DOHH2 (cell line): ENCODE results near the gene LPIN3.

Experiments
- H3F3A ChIP-seq: fragments of 200-600 bp; sonication (generic), shearing (Covaris generic); 2 replicates; pipeline ENCODE4 v1.6.0; 2016; ENCODE audit warnings: antibody characterized with exemption, mild to moderate bottlenecking; ENCODE audit not compliant: control insufficient read depth, insufficient read depth
- H3K27ac ChIP-seq: fragments of 200-600 bp; sonication (generic); 2 replicates; pipeline ENCODE4 v1.5.1; 2014; ENCODE audit warnings: low read depth, mild to moderate bottlenecking, low read length, moderate library complexity
- H3K27me3 ChIP-seq: fragments of 200-600 bp; sonication (generic); 2 replicates; pipeline ENCODE4 v1.6.1; 2014; ENCODE audit warnings: mild to moderate bottlenecking, low read length, mixed read lengths; ENCODE audit not compliant: control insufficient read depth
- H3K36me3 ChIP-seq: fragments of 200-600 bp; sonication (generic); 2 replicates; pipeline ENCODE4 v1.6.1; 2014; ENCODE audit warnings: mild to moderate bottlenecking, low read length, moderate library complexity, mixed read lengths; ENCODE audit not compliant: control insufficient read depth
- H3K4me1 ChIP-seq: fragments of 200-600 bp; sonication (generic); 2 replicates; pipeline ENCODE4 v1.6.1; 2014; ENCODE audit warnings: mild to moderate bottlenecking, low read length, mixed read lengths; ENCODE audit not compliant: control insufficient read depth
- H3K4me2 ChIP-seq: fragments of 200-600 bp; sonication (generic); 2 replicates; pipeline ENCODE4 v1.6.0; 2014; ENCODE audit warnings: mild to moderate bottlenecking, low read length, moderate library complexity
- H3K4me3 ChIP-seq: fragments of 200-600 bp; sonication (generic); 2 replicates; pipeline ENCODE4 v1.5.1; 2014; ENCODE audit warnings: mild to moderate bottlenecking, low read length, mixed read lengths
- H3K79me2 ChIP-seq: fragments of 200-600 bp; sonication (generic); 2 replicates; pipeline ENCODE4 v1.6.1; 2014; ENCODE audit warnings: mild to moderate bottlenecking, low read length, mixed read lengths; ENCODE audit not compliant: control insufficient read depth
- H3K9me2 ChIP-seq: fragments of 200-600 bp; sonication (generic); replicated peaks from 2 replicates; pipeline ENCODE4 v1.6.1; 2014; ENCODE audit warnings: mild to moderate bottlenecking, low read length, mixed read lengths; ENCODE audit not compliant: control insufficient read depth
- H3K9me3 ChIP-seq: fragments of 200-600 bp; sonication (generic); 2 replicates; pipeline ENCODE4 v1.6.1; 2014; ENCODE audit warnings: antibody characterized with exemption, low read length, mixed read lengths; ENCODE audit not compliant: control insufficient read depth, insufficient read depth
- H4K20me1 ChIP-seq: fragments of 200-600 bp; sonication (generic); 2 replicates; pipeline ENCODE4 v1.6.0; 2014; ENCODE audit warnings: low read depth, mild to moderate bottlenecking, antibody characterized with exemption, low read length, moderate library complexity; ENCODE audit not compliant: control insufficient read depth, insufficient read depth
- EZH2phosphoT487 ChIP-seq: fragments of 200-600 bp; sonication (generic); IDR thresholded peaks from 2 replicates; pipeline ENCODE4 v1.6.1; 2017; ENCODE audit warnings: borderline replicate concordance, mild to moderate bottlenecking, antibody characterized with exemption, low read length, moderate library complexity, mixed read lengths
- TF ChIP-seq, protein P1 (sequence below): fragments of 200-600 bp; sonication (generic); IDR thresholded peaks from one replicate; pipeline ENCODE4 v1.5.1; 2014; ENCODE audit warnings: antibody characterized with exemption, mild to moderate bottlenecking, low read depth, low read length; ENCODE audit not compliant: poor library complexity, severe bottlenecking

The LPIN3 gene

DNA sequence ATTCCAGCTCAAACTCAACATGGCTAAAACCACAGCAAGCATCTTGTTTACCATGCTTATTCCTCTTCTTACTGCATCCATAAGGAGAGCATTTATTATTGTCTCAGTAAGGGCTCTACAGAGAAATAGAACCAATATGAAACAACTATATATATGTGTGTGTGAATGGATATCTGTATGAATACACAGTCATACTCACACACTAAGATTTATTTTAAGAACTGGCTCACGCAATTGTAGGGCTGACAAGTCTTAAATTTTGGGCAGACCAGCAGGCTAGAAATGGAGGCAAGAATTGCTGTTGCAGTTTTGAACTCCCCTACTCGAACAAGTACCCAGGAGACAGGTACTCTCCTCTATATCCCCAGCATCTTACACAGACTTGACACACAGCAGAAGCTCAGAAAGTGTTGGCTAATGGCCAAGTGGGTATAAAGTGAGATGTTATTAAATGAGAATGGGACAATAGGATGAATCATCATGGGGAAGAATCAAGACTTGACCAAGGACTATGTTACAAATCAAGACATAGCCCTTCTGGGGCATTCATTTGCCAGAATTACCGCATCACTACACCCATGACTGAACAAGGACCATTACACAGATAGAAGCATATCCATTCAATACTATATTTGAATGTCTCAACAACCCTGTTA, 36.1 kb upstream of the LPIN3 start:
- Histone ChIP-seq H3K4me2 (peak overlapping the region; percentile 57), H3K9me2 (no peaks in the 10 kb centered on the region), H3K4me3 (peak overlapping the region; percentile 45), H3K27me3 (no peaks in the 10 kb centered on the region), H4K20me1 (no peaks in the 10 kb centered on the region), H3K79me2 (peaks cover 59% of the 10 kb centered on the region), H3K4me1 (peaks cover 64% of the 10 kb centered on the region), H3K36me3 (peaks cover 6% of the 10 kb centered on the region; the same call in 1 of the 2 replicates), H3K9me3 (no peaks in the 10 kb centered on the region), H3K27ac (0 out of 2 replicates have a peak overlapping the region, but pooled peaks have one; percentile 0), H3F3A (peaks cover 8% of the 10 kb centered on the region; the same call in 1 of the 2 replicates)
- no peak for TF ChIP-seq EZH2phosphoT487
- TF ChIP-seq, protein P1, sequence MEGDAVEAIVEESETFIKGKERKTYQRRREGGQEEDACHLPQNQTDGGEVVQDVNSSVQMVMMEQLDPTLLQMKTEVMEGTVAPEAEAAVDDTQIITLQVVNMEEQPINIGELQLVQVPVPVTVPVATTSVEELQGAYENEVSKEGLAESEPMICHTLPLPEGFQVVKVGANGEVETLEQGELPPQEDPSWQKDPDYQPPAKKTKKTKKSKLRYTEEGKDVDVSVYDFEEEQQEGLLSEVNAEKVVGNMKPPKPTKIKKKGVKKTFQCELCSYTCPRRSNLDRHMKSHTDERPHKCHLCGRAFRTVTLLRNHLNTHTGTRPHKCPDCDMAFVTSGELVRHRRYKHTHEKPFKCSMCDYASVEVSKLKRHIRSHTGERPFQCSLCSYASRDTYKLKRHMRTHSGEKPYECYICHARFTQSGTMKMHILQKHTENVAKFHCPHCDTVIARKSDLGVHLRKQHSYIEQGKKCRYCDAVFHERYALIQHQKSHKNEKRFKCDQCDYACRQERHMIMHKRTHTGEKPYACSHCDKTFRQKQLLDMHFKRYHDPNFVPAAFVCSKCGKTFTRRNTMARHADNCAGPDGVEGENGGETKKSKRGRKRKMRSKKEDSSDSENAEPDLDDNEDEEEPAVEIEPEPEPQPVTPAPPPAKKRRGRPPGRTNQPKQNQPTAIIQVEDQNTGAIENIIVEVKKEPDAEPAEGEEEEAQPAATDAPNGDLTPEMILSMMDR, result no peak

DNA sequence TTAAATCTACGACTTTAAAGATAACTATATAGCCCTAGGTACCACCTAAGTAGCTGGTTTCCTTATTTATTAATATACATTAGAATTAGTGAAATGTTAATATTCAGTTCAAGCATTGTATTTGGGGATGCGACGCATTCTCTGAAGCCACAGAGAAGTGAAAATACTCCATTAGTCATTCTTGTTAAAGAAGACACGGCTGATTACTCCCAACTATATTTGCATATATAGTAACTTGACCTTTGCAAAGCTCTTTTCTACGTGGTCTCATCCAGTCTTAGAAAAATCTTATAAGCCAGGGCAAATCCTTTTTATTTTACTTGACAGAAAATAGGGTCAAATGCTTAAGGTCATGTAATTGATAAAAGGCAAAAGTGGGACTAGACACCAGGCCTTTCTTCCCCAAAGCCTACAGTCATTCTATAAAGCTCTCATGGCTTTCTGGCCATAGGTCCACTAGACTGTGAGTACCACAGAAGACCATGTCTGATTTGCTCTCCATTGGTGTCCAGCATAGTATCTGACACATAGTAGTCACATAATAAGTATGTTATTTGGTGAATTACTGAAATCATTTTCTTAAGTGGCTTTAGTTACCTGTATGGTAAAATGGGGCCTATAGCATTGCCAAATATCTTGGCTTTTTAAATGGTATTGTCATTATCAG, 34.4 kb upstream of the LPIN3 start:
- H3K27ac ChIP-seq, result peak overlapping the region; percentile 81
- peaks cover 61% of the 10 kb centered on the region for H3K79me2 ChIP-seq
- no peaks in the 10 kb centered on the region for H3K9me3 ChIP-seq
- peak overlapping the region; percentile 74 for H3K4me3 ChIP-seq
- H3K9me2 ChIP-seq, result no peaks in the 10 kb centered on the region
- H3K4me2 ChIP-seq, result peak overlapping the region; percentile 96
- peaks cover 57% of the 10 kb centered on the region for H3K4me1 ChIP-seq
- H3F3A ChIP-seq, result peaks cover 8% of the 10 kb centered on the region; the same call in 1 of the 2 replicates
- H3K36me3 ChIP-seq, result peaks cover 6% of the 10 kb centered on the region; the same call in 1 of the 2 replicates
- H3K27me3 ChIP-seq, result no peaks in the 10 kb centered on the region
- TF ChIP-seq, protein P1, result no peak
- TF ChIP-seq EZH2phosphoT487, result no peak
- no peaks in the 10 kb centered on the region for H4K20me1 ChIP-seq

DNA sequence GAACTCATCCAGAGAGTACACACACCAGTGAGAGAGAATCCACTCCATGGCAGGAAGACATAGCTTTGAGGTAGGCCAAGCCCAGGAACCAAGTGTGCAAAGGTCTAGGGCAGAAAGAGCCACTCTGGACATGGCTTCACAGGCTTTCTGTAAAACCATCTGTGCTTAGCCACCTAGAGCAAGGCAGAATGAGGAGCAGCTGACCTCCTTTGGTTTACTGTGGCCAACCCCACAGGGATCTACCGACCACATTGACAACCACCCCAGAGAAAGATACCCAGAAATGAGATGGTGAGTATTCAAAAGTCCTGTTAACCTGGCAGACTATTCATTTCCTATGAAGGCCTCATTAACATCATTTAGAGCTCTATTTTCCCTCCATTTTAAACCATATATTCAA, 33.6 kb upstream of the LPIN3 start:
- Histone ChIP-seq H3K4me3 (peak overlapping the region; percentile 74), H3K79me2 (peaks cover 63% of the 10 kb centered on the region), H3K27ac (peak overlapping the region; percentile 81; the same call in 1 of the 2 replicates), H3K27me3 (no peaks in the 10 kb centered on the region), H3K36me3 (peaks cover 6% of the 10 kb centered on the region; the same call in 1 of the 2 replicates), H3K9me3 (no peaks in the 10 kb centered on the region), H3F3A (peaks cover 8% of the 10 kb centered on the region; the same call in 1 of the 2 replicates), H3K4me2 (peak overlapping the region; percentile 96), H3K4me1 (peaks cover 57% of the 10 kb centered on the region), H3K9me2 (no peaks in the 10 kb centered on the region), H4K20me1 (no peaks in the 10 kb centered on the region)
- TF ChIP-seq, protein P1, result no peak
- no peak for TF ChIP-seq EZH2phosphoT487
